Endothelial cell of umbilical vein (primary cell): ENCODE measurements around the gene SLC4A11. TPM values are rescaled to one million over a fixed set of nuclear protein-coding genes. Genes with fewer than 3 reads are reported as not detected.

ENCODE experiments used
- BruUV-seq: library from RNA; stranded (reverse); fragments of 400-500 nt; replicated peaks from 2 replicates; lab custom pipeline; 2021; lab: Mats Ljungman, UMichigan
- CTCF ChIA-PET: fragments of 300-600, 350-600 bp; sonication (Branson Sonifier 250); formaldehyde crosslinking; loops from one replicate; lab custom pipeline; 2021; ENCODE audit warnings: antibody characterized with exemption, inconsistent platforms; lab: Charles Lee
- POLR2A ChIA-PET: fragments of 300-600, 350-600 bp; sonication (Branson Sonifier 250); formaldehyde crosslinking; loops from one replicate; lab custom pipeline; 2021; ENCODE audit warnings: antibody characterized with exemption, inconsistent platforms; lab: Charles Lee
- DNase-seq: peaks from one replicate; pipeline ENCODE4 v3.0.0-alpha.2; 2011; ENCODE audit warnings: low read depth, low spot score
- FAIRE-seq: peaks from 2 replicates; lab custom pipeline; 2011; peaks lifted over from hg19 to GRCh38; lab: Jason Lieb, UNC
- H2AFZ ChIP-seq: 2 replicates; pipeline ENCODE4 v1.6.0; 2012; ENCODE audit warnings: low read depth, low read length, control low read depth, inconsistent platforms
- H3K27ac ChIP-seq: 2 replicates; pipeline ENCODE4 v1.5.1; 2011; ENCODE audit warnings: low read depth, mild to moderate bottlenecking, control low read depth, low read length, moderate library complexity; ENCODE audit not compliant: insufficient read depth
- H3K27me3 ChIP-seq, 2 experiments: 2 replicates each; pipeline versions ENCODE4 v1.6.0 to v1.6.1; 2011; ENCODE audit warnings: low read length in 2 of 2, mixed read lengths in 1 of 2; ENCODE audit not compliant: control insufficient read depth in 2 of 2, insufficient read depth in 2 of 2
- H3K36me3 ChIP-seq, 2 experiments: 2 replicates in 1 of 2; 3 replicates in 1 of 2; pipeline ENCODE4 v1.5.1; 2011; ENCODE audit warnings: low read length in 2 of 2, mild to moderate bottlenecking in 1 of 2, moderate library complexity in 1 of 2; ENCODE audit not compliant: control insufficient read depth in 2 of 2, insufficient read depth in 2 of 2; ENCODE audit errors: extremely low read depth in 1 of 2
- H3K4me1 ChIP-seq: 3 replicates; pipeline ENCODE4 v1.5.1; 2011; ENCODE audit warnings: mild to moderate bottlenecking, low read length; ENCODE audit not compliant: control insufficient read depth, insufficient read depth; ENCODE audit errors: extremely low read depth
- H3K4me2 ChIP-seq: 2 replicates; pipeline ENCODE4 v1.6.1; 2011; ENCODE audit warnings: low read length, control low read depth, mixed read lengths; ENCODE audit not compliant: insufficient read depth
- H3K4me3 ChIP-seq, 3 experiments: fragments of 200-600 bp in 1 of 3; sonication (generic), shearing (Covaris generic) in 1 of 3; replicated peaks in 1 of 3; 2 replicates each; pipeline ENCODE4 v1.5.1; 2011 to 2016; ENCODE audit warnings: control low read depth in 3 of 3, low read length in 3 of 3, mild to moderate bottlenecking in 2 of 3, inconsistent platforms in 1 of 3, low read depth in 1 of 3, moderate library complexity in 1 of 3; ENCODE audit not compliant: insufficient read depth in 1 of 3
- H3K79me2 ChIP-seq: 2 replicates; pipeline ENCODE4 v1.6.0; 2012; ENCODE audit warnings: low read length, inconsistent platforms; ENCODE audit not compliant: control insufficient read depth, insufficient read depth
- H3K9ac ChIP-seq: replicated peaks from 2 replicates; pipeline ENCODE3; 2011; ENCODE audit warnings: low read length, control low read depth; ENCODE audit not compliant: insufficient read depth; ENCODE audit errors: extremely low read depth
- H3K9me1 ChIP-seq: replicated peaks from 3 replicates; pipeline ENCODE4 v1.6.0; 2011; ENCODE audit warnings: mild to moderate bottlenecking, low read length; ENCODE audit not compliant: control insufficient read depth, insufficient read depth; ENCODE audit errors: extremely low read depth
- H3K9me3 ChIP-seq: replicated peaks from 2 replicates; pipeline ENCODE4 v1.5.1; 2012; ENCODE audit warnings: low read length, inconsistent platforms; ENCODE audit not compliant: control insufficient read depth, insufficient read depth
- H4K20me1 ChIP-seq: replicated peaks from 2 replicates; pipeline ENCODE3; 2011; ENCODE audit warnings: mild to moderate bottlenecking, low read length; ENCODE audit not compliant: control insufficient read depth, insufficient read depth; ENCODE audit errors: extremely low read depth
- FOS ChIP-seq: IDR thresholded peaks from 2 replicates; pipeline ENCODE4 v1.6.1; 2011; ENCODE audit warnings: mild to moderate bottlenecking, low read length, moderate library complexity, borderline replicate concordance; ENCODE audit not compliant: insufficient read depth
- GATA2 ChIP-seq: IDR thresholded peaks from 2 replicates; pipeline ENCODE4 v1.7.0; 2011; ENCODE audit warnings: low read depth, mild to moderate bottlenecking, moderate library complexity, mixed read lengths, low read length; ENCODE audit not compliant: insufficient read length, insufficient read depth
- JUN ChIP-seq: IDR thresholded peaks from 2 replicates; pipeline ENCODE4 v1.6.1; 2011; ENCODE audit warnings: borderline replicate concordance, low read depth; ENCODE audit not compliant: insufficient read length, insufficient read depth
- MAX ChIP-seq: IDR thresholded peaks from 2 replicates; pipeline ENCODE4 v1.6.1; 2011; ENCODE audit not compliant: insufficient read depth, insufficient read length
- MYC ChIP-seq: IDR thresholded peaks from one replicate; pipeline ENCODE4 v1.6.1; 2011; ENCODE audit warnings: mild to moderate bottlenecking, low read depth, low read length
- POLR2A ChIP-seq: IDR thresholded peaks from 2 replicates; pipeline ENCODE4 v1.6.1; 2012; ENCODE audit warnings: low read depth, mild to moderate bottlenecking, control low read depth, low read length
- POLR2AphosphoS5 ChIP-seq: IDR thresholded peaks from 2 replicates; pipeline ENCODE4 v1.6.1; 2012; ENCODE audit warnings: low read depth, mild to moderate bottlenecking, control low read depth, low read length, moderate library complexity; ENCODE audit not compliant: insufficient read depth
- dilution Hi-C: fragments of 300-500 bp; cut with MboI; formaldehyde crosslinking; loops from one replicate; pipeline ENCODE4 v1.15.0; 2019; ENCODE audit warnings: low sequenced_read_pairs; ENCODE audit not compliant: extremely low pct_ligation_motif_present
- intact Hi-C: fragments of 100-400 bp; cut with micrococcal nuclease; formaldehyde crosslinking; loops from one replicate; pipeline ENCODE4 v1.10.0; 2022
- polyA plus RNA-seq, 4 experiments: library from polyadenylated mRNA; depleted of rRNA in 3 of 4; stranded (reverse) in 3 of 4; unstranded in 1 of 4; fragments of >200 nt; gene quantifications; 2 replicates each; pipeline versions ENCODE4 v1.2.1 to v1.2.3, GENCODE V29; 2011 to 2012; ENCODE audit warnings: missing spikeins in 1 of 4
- total RNA-seq: library from RNA; stranded (reverse); gene quantifications from 2 replicates; pipeline ENCODE4 v1.2.3, GENCODE V29; 2021

The SLC4A11 gene
- total and polyA plus RNA-seq, 2 donors (not counting 3 experiments of a cell fraction or from before 2014, with no cell fraction given) = 5.7 to 10.2 TPM

DNA sequence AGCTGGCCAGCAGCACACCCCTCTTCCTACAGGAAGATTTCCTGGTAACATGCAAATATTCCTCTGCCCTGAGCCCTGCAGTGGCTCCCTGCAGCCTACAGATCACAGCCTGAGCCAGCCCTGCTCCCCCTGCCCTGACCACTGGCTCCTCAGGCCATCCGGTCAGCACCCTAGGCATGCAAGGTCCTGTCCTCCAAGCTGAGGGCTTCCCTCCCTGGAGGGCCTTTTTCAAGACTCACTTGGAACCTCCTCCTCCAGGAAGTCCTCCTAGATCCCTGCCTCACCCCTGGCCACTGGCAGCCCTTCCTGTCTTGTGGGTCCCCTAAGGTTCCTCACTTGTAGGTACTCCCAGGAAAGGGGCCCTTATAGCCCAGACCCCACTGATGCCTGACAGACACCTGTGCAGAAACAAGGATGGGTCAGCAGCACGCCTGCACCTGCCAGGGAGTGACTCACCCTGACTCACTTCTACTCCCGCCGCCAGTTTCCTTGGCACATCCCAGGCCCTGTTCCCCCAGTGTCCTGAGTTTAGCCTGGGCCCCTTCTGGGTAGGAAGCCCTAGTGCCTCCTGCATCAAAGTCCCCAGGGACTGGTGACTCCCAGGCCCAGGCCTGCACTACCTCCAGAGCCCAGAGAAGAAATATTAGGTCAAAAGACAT, 3.2 kb downstream of the SLC4A11 start:
- TF ChIP-seq POLR2AphosphoS5 = no peak
- TF ChIP-seq FOS = peak; percentile 62
- TF ChIP-seq GATA2 = no peak
- TF ChIP-seq JUN = peak; percentile 30
- no peak for TF ChIP-seq MAX
- CTCF ChIA-PET = no interaction called here
- Histone ChIP-seq H4K20me1 (no peaks in the 10 kb centered on the region), H3K79me2 (no peaks in the 10 kb centered on the region), H3K9me1 (no peaks in the 10 kb centered on the region), H3K9me3 (no peaks in the 10 kb centered on the region), H3K27me3 (peaks cover 0 to 12% of the 10 kb centered on the region in 2 experiments), H2AFZ (no peak overlapping the region), H3K4me1 (peaks cover 14% of the 10 kb centered on the region), H3K4me3 (no peak overlapping the region), H3K36me3 (no peaks in the 10 kb centered on the region), H3K9ac (no peak overlapping the region), H3K4me2 (no peak overlapping the region), H3K27ac (no peak overlapping the region)
- POLR2A ChIA-PET = no interaction called here
- dilution Hi-C loops (no loop called here), intact Hi-C loops (no loop called here)
- DNase-seq = peak; percentile 28
- BruUV-seq = no TSS peak
- FAIRE-seq = peak; percentile 24

DNA sequence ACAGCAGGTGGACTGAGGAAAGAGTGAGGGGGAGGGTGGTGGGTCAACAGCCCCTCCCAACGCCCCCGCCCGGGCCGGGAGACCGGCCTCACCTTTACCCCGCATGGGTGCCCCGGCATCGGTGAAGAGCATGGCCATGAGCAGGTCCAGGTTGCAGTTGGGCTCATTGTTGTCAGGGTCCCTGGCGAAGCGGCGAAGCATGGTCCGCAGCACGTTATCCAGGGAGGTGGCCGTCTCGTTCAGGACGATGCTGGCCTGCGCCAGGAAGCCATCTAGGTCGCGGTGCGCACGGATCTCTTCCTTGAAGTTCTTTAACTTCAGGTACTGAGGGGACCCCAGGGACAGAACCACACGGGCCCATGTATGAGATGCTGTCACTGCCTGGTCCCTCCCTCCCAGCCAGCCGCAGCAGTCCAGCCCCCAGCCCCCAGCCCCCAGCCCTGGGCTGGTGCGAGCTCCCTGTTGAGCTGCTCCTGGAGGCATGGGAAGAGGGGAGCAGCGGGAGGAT, 4.9 kb downstream of the SLC4A11 start:
- peaks cover 0 to 7% of the 10 kb centered on the region in 2 experiments for H3K27me3 ChIP-seq
- BruUV-seq = no TSS peak
- no peak overlapping the region for H3K9ac ChIP-seq
- DNase-seq (no peak), FAIRE-seq (no peak)
- no peak overlapping the region for H3K27ac ChIP-seq
- no peak overlapping the region for H2AFZ ChIP-seq
- H4K20me1 ChIP-seq = no peaks in the 10 kb centered on the region
- H3K79me2 ChIP-seq = no peaks in the 10 kb centered on the region
- peaks cover 9% of the 10 kb centered on the region for H3K4me1 ChIP-seq
- dilution Hi-C loops = no loop called here
- H3K9me1 ChIP-seq = no peaks in the 10 kb centered on the region
- POLR2A ChIA-PET = no interaction called here
- CTCF ChIA-PET = no interaction called here
- no peaks in the 10 kb centered on the region for H3K36me3 ChIP-seq
- H3K4me2 ChIP-seq = no peak overlapping the region
- intact Hi-C loops = no loop called here
- H3K9me3 ChIP-seq = no peaks in the 10 kb centered on the region
- no peak overlapping the region for H3K4me3 ChIP-seq
- no peak for TF ChIP-seq MYC
- no peak for TF ChIP-seq POLR2A
